HG03108 (cell line): ENCODE results near the gene SLC9A3.
"Not testable (repeated sequence)": the region's sequence is repeated elsewhere in the genome, so short reads cannot be mapped to it uniquely, and the experiment has no call there.

ENCODE experiments used
- ATAC-seq: cut with Tn5 transposase; IDR thresholded peaks from one replicate; pipeline ENCODE4 v1.9.1; 2021; ENCODE audit warnings: moderate library complexity; ENCODE audit not compliant: unreplicated experiment

SLC9A3 gene

GRCh38 chr5:478369-478981 lies 45.8 kb downstream of the SLC9A3 start:
- no peak for ATAC-seq

DNA sequence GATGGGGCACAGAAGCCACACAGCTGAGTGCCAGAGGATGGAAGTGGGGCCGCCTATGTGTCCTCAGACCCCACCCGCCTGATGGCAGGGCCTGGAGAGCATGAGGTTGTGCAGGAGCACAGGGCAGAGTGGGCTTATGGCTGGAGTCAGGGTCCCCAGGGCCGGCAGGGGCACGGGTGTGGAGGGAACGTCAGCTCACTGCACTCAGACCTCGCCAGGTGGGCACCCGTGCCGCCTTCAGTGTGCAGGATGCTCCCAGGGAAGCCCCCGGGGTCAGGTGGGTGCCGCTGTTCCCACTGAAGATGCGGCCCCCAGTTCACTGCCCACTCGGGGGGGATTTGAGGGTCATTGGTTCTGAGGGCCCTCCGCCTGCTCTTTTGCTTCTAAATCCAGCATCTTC lies 46.4 kb downstream of the SLC9A3 start:
- no peak for ATAC-seq

DNA sequence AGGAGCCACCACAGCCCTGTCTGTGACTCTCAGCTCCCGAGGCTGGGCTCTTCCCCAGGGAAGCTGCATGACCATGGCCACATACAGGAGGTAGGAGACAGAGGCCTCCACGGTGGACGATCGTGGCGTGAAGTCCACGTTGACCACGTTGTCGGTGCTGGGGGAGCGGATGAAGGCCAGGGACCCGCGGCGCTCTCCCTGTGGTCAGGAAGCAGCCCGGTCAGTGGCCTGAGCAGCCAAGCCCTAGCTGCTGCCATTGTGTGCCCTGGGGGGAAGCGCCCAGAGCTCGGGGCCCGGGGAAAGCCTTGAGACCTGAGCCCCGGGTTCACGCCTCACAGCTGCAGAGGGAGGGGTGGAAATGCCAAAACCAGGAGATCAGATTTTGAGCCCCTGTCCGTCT lies 47.0 kb downstream of the SLC9A3 start:
- no peak for ATAC-seq

DNA sequence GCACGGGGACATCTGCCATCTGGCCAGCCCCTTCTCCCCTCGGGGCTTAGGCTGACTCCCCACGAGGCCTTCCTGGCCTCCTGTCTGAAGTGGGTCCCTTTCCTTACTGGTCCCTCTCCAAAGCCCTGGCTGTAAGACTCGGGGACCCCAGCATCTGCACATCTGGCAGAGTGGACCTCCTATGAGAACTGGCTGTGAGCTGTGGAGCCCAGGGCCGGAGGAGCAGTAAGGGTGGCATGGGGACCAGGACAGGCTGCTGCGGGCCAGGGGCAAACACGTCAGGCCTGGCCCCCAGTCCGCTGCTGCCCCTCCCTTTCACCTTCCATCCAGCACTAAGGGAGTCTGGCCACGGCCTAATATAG lies 47.5 kb downstream of the SLC9A3 start:
- no peak for ATAC-seq

DNA sequence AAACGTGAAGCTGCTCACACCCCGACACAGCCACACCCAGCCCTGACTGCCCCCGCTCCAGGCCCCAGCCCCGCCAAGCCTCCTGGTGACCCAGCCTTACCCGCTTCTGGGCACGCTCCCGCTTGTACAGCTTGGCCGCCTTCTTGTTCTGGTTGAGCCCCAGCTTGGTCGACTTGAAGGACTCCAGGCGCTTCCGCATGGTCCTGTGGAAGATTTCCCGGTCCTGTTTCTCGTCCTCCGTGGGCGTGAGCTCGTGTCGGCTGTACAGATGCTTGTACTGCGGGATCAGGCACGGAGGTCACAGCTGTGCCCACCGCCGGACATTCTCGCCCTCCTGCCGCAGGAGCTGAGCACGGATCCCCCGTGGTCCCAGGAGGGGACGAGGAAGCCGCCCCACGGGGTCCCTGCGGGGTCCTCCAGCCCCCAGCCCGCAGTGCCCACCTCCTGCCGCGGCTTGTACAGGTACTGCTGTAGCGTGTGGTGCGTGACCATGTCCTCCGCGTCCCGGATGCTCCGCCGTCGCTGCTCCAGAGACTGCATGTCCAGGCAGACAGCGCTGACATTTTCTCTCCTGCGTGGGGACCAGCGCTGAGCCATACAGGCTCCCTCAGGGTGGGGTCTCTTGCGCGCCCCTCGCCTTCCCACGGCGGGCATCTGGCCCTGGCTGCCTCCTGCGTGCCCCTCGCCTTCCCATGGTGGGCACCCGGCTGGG lies 48.0 kb downstream of the SLC9A3 start:
- no peak for ATAC-seq

GRCh38 chr5:475704-476101 lies 48.5 kb downstream of the SLC9A3 start:
- no peak for ATAC-seq

DNA sequence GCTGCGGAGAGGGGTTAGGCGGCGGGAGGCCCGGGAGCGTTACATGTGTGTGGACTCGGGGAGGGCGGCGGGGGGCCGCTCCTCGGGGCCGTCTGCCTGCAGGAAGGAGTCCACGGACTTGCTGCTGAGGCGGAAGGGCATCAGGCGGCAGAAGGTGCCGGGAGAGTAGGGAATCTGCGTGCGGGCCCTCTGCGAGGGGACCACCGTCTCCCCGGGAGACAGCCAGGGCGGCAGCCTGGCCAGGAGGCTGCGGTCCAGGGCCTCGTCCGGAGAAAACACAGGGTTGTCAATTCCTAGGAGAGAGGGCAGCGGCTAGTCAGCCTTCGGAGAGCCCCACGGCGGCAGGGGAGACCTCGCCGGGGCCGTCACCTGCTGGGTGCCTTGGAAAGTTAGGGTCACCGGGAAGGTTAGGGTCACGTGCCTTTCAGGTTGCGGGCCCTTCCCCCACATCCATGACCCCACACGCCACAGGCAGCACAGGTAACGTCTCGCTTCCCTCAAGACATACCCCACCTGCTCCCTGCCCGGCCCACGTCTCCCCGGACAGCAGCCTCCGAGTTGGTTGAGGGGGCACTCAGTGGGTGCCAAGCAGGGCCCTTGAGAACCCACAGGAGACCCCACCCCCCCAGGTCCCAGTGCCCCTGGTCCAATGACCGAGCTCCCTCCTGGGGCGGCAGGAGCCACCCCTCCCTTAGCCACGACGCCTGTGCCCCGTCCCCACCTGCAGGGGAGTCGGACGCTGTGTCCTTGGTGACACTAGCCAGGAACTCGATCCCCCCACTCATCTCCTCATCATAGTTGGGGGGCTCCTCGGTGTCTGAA lies 49.2 kb downstream of the SLC9A3 start:
- no peak for ATAC-seq

GRCh38 chr5:474232-474839 lies 49.9 kb downstream of the SLC9A3 start:
- not testable (repeated sequence) for ATAC-seq

DNA sequence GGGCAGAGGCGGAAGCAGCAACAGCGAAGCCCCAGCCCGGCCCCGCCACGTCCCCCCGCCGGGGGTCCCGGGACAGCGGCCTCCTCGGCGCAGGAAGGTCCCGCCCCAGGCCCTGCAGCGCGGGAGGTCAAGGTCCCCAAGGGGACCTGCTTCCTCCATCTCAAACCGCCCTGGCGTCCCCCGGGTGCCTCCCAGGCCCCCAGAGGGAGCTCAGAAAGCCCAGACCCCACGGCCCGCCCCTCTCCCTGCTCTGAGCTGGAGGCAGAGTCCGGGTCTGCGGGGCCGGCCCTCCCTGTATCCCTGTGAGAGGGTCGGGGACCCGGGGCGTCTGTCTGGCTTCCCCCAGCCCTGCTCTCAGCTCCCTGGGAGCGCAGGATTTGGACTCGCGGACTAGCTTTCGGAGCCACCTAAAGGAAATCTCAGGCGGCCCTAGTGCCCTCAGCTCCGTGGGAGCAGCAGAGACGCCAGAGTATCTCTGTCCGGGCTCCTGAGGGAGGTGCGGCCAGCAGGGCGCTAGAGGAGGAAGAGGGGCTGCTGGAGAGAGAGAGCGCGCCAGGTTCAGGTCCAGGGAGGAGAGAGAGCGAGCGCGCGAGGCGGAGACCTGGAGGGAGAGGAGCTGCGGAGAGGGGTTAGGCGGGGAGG lies 50.6 kb downstream of the SLC9A3 start:
- ATAC-seq: peak; percentile 20

GRCh38 chr5:472656-473550 lies 51.3 kb downstream of the SLC9A3 start:
- peak; percentile 63 for ATAC-seq

DNA sequence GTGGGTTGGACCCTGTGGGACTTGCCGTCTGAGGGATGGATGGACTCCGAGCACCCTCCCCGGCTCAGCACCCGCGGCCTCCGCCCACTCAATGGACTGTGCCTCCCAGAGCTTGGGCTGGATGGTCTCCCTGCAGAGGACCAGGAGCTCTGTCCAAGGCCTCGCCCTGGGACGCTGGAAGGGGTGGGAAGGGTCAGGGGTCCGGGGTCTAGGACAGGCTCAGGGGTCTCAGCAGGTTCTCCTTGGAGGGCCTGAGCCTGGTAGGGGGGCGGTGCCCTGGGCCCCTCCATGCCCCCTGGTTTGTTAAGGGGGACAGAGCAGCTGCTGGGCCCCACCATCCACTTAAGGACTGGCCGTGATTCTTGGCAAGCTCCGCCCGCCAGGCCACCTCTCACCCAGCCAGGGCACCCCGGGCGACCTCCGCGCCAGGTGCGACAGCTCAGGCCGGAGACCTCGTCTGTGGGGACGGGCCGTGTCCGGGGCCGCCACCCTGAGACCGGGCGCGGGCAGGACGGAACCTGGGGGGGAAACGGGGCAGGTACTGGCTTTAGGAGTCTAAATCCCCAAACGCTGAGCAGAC lies 52.1 kb downstream of the SLC9A3 start:
- peak; percentile 2 for ATAC-seq

DNA sequence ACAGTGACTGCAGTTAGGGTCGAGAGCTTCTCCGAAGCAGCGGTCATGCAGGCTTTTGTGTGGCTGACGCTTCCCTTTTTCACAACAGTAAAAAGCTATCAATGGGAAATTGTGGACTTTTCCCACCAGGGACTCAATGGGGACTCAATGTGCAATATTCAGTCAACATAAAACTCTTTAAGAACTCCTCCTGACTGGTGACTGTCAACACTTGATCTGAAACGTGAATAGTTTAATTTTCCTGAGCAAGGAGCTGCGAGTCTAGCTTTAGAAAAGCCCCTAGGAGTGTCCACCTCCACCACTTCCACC lies 52.5 kb downstream of the SLC9A3 start:
- ATAC-seq: no peak

DNA sequence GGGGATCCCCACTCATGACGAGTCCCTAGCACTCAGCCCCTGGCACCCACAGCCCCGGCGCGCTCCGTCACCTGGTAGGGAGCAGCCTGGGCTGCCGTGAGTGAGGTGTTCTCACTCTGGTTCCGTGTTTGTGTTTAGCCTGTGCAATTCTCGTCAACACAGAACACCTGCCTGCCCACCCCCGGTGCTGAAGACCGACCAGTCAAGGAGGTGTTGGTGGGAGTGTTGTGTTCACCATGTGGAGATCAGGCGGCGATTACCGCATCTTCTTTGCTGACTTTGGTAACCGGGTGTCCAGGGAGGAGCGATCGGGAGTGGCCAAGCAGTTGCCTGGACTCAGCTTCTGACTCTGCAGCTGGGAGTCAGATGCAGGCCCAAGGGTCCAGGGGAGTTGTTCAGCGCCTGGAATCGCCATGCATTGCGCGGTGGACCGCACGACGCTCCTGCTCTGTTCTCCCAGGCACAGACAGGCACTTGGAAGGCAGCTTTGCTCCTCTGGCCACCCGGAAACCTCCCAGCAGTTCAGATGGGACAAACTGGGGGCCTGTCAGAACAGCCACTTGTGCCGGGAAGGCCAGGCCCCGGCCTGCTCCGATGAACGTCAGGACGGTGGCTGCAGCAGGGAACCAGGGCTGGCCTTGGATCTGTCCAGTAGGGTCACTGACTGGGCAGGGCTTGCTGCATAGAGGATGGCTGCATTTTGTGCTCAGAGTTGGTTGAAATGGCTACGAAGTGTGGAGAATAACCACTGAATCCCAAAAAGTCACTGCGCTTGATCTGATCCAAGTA lies 53.1 kb downstream of the SLC9A3 start:
- no peak for ATAC-seq

GRCh38 chr5:469752-470483 lies 54.3 kb downstream of the SLC9A3 start:
- ATAC-seq: no peak

- no peak for ATAC-seq
Measured at GRCh38 chr5:468401-468800, 55.8 kb downstream of the SLC9A3 start.

DNA sequence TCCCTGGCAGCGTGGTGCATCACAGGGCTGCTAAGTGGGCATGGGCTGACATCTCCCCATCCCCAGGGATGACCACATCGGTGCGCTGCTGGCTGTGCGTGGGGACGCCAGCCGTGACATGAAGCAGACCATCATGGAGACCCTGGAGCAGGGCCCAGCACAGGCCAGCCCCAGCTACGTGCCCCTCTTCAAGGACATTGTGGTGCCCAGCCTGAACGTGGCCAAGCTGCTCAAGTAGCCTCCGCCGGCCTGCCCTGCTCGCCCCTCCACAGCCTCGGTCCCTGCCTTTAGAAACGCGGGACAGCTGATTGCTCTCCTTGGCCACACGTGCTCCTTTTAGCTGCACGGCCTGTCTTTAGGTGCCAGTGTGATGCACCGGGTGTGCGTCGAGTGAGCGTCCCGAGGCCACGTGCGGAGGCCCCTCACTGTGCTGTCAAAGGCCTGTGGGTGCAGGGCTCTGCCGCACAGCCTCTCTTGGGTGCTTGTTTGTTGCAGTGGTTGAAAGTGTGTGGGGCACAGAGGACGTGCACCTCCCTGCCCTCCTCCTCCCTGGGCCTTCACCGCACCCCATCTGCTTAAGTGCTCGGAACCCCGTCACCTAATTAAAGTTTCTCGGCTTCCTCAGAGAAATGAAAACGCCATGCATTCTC lies 57.5 kb downstream of the SLC9A3 start:
- ATAC-seq: no peak

- no peak for ATAC-seq
Measured at GRCh38 chr5:465591-466403, 58.5 kb downstream of the SLC9A3 start.
